ENCODE data around the gene TTC9B. TPM values are rescaled to one million over a fixed set of nuclear protein-coding genes. Genes with fewer than 3 reads are reported as not detected.

TTC9B gene
- total and polyA plus RNA-seq, 2 of the 8 experiments (the other 6 are each of a cell fraction or from before 2014, with no cell fraction given), result 0.26 TPM; not detected in 1

DNA sequence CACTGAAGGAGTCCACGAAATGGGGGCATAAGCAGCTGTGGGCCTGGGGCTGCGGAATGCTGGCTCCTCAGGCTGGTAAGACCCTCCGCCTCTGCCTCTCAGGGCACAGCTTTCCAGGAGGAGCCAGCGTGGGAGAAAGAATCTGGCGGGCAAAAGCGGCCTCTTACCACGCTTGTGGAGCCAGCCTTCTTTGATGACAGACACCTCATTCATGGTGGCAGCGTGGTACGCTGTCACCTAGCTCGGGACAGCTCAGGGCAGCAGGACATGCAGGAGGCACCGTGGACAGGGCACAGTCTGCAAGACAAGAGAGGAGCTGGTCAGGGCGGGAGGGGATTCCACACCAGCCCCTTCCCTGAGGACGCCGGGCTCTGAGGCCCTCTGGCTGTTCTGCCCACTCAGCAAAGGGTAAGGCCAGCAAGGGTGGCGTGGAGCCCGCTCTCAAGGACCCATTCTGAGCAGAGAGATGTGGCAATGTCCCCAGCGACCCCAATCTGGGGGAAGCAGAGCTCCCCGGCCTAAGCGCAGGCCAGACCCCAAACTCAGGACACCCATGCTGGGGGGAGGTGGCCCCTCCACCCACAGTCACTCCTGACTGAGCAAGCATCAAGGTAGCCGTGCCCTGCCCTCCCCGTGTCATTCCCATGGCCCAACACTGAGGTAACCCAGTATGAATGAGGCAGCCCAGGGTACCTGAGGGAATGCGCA is 47.0 kb upstream of the TTC9B start:
- no peak overlapping the region for H3K4ac ChIP-seq (replicated peaks; ENCODE audit: insufficient read length, low read depth, low read length)
- H4K91ac ChIP-seq (replicated peaks; ENCODE audit: insufficient read length, low read length), result no peak overlapping the region
- 91% methylated on average over 21 of the region's 22 CpGs; no CpG with 5 or more reads in 1 of the 2 experiments for WGBS, 2 experiments (ENCODE audit: extremely low coverage in 1 of 2, insufficient coverage in 1 of 2, insufficient read length in 1 of 2, insufficient replicate concordance in 2 of 2, low coverage in 1 of 2, low lambda C conversion rate in 2 of 2, missing lambda C conversion rate in 1 of 2)
- no peak overlapping the region for H3K9ac ChIP-seq (replicated peaks in 1 of 4; ENCODE audit: extremely low read depth in 1 of 4, low read depth in 3 of 4, low read length in 3 of 4)
- no peak overlapping the region for H3K4me3 ChIP-seq (ENCODE audit: extremely low read depth in 1 of 4, insufficient read depth in 2 of 4, low read depth in 3 of 4, low read length in 4 of 4)
- no peak overlapping the region for H3K14ac ChIP-seq (ENCODE audit: insufficient read length)
- no peak overlapping the region for H3K4me2 ChIP-seq (ENCODE audit: insufficient read depth in 1 of 2, low read depth in 2 of 2, low read length in 2 of 2)
- H3K36me3 ChIP-seq (ENCODE audit: control insufficient read depth in 2 of 4, insufficient read depth in 4 of 4, low read length in 3 of 4), result peaks cover 0 to 20% (median 5%) of the 10 kb centered on the region in 4 experiments; a peak in 3 of 8 replicates
- peak overlapping the region; percentile 29; the same call in 1 of the 2 replicates for H3K27ac ChIP-seq (ENCODE audit: low read depth, low read length)
- H2BK12ac ChIP-seq (ENCODE audit: low read depth, low read length), result no peak overlapping the region
- POLR2A ChIA-PET (ENCODE audit: partially characterized antibody), result interaction anchor here (1.7 to 1.9 kb wide), 2 partner anchors 11 to 17 kb away, joined by 5 to 7 read pairs; no protein-coding TSS in a partner anchor
- peaks cover 19% of the 10 kb centered on the region for H3K79me1 ChIP-seq (ENCODE audit: low read depth, low read length)
- peaks cover 0 to 6% (median 1%) of the 10 kb centered on the region in 4 experiments; a peak in 3 of 7 replicates for H3K4me1 ChIP-seq (replicated peaks in 1 of 4; ENCODE audit: control insufficient read depth in 3 of 4, insufficient read depth in 4 of 4, low read length in 3 of 4)
- H4K8ac ChIP-seq (ENCODE audit: extremely low read depth, insufficient read depth, low read length), result 0 out of 2 replicates have a peak overlapping the region, but pooled peaks have one; percentile 18
- DNase-seq (ENCODE audit: low read depth in 1 of 2, low spot score in 2 of 2), result no peak
- no peak overlapping the region for H3K23ac ChIP-seq (ENCODE audit: insufficient read length)
- FAIRE-seq, result no peak
- H2BK15ac ChIP-seq (ENCODE audit: low read length), result no peak overlapping the region
- no peaks in the 10 kb centered on the region; the same call in 1 of the 2 replicates for H3K23me2 ChIP-seq (ENCODE audit: low read depth, low read length)
- CTCF ChIA-PET (ENCODE audit: partially characterized antibody), result interaction anchor here (0.8 to 3.1 kb wide), 9 partner anchors 10 to 126 kb away, joined by 3 to 11 read pairs (median 5); partner anchors contain the start of gene TTC9B
- no peak overlapping the region for H2AFZ ChIP-seq (ENCODE audit: low read length)
- H4K20me1 ChIP-seq (replicated peaks in 1 of 2; ENCODE audit: control insufficient read depth in 1 of 2, insufficient read depth in 2 of 2, low read length in 2 of 2), result peaks cover 2 to 24% of the 10 kb centered on the region in 2 experiments
- H2BK120ac ChIP-seq (replicated peaks; ENCODE audit: low read depth, low read length), result no peak overlapping the region
- H3K56ac ChIP-seq (replicated peaks; ENCODE audit: insufficient read length, low read depth, low read length), result no peak overlapping the region
- no peak overlapping the region for H2AK5ac ChIP-seq (ENCODE audit: low read depth, low read length)
- no peak overlapping the region for H4K5ac ChIP-seq (ENCODE audit: insufficient read length, low read depth, low read length)
- no peak for TF ChIP-seq NANOG (IDR thresholded peaks at IDR 0.05; ENCODE audit: insufficient read depth, low read depth, low read length, poor library complexity, severe bottlenecking)
- TF ChIP-seq HDAC2 (IDR thresholded peaks at IDR 0.05; ENCODE audit: borderline replicate concordance in 1 of 2, low read depth in 2 of 2, low read length in 2 of 2), result no peak
- no peak for TF ChIP-seq BCL11A (IDR thresholded peaks at IDR 0.05; ENCODE audit: low read depth in 2 of 2, low read length in 2 of 2)
- no peak for TF ChIP-seq TBP (IDR thresholded peaks at IDR 0.05; ENCODE audit: low read depth, low read length)
- H2BK5ac ChIP-seq (ENCODE audit: low read depth, low read length), result peak overlapping the region; percentile 40; the same call in 1 of the 2 replicates
- no peak overlapping the region for H2BK20ac ChIP-seq (ENCODE audit: low read length)
- H3K79me2 ChIP-seq (ENCODE audit: control insufficient read depth in 1 of 2, insufficient read depth in 2 of 2, low read length in 2 of 2), result peaks cover 0 to 21% of the 10 kb centered on the region in 2 experiments; a peak in 1 of 4 replicates
- no peaks in the 10 kb centered on the region for H3K9me3 ChIP-seq (ENCODE audit: insufficient read depth in 2 of 2, low read depth in 1 of 2, low read length in 1 of 2)
- no peak overlapping the region for H3K18ac ChIP-seq (ENCODE audit: extremely low read depth, low read length)
- H3K27me3 ChIP-seq (replicated peaks in 1 of 4; ENCODE audit: control insufficient read depth in 3 of 4, extremely low read depth in 1 of 4, insufficient read depth in 3 of 4, low read length in 3 of 4), result no peaks in the 10 kb centered on the region

All from H1 (cell line).